Body of pancreas (tissue), 4 donors: ENCODE measurements around the gene MAP3K2.

ENCODE experiments used
- POLR2A ChIP-seq, 3 donors: fragments of 450-650 bp; IDR thresholded peaks; one replicate each; pipeline ENCODE4 v1.6.1; 2016; ENCODE audit warnings: antibody characterized with exemption in 3 of 3, mild to moderate bottlenecking in 2 of 3
- TF ChIP-seq, protein P1 (sequence below), 7 experiments: fragments of 450-650 bp in 4 of 7; fragments of 200-600 bp in 3 of 7; sonication (generic) in 3 of 7; IDR thresholded peaks; one replicate each; pipeline ENCODE4 v1.5.1; 2016 to 2019; ENCODE audit warnings: antibody characterized with exemption in 7 of 7

DNA sequence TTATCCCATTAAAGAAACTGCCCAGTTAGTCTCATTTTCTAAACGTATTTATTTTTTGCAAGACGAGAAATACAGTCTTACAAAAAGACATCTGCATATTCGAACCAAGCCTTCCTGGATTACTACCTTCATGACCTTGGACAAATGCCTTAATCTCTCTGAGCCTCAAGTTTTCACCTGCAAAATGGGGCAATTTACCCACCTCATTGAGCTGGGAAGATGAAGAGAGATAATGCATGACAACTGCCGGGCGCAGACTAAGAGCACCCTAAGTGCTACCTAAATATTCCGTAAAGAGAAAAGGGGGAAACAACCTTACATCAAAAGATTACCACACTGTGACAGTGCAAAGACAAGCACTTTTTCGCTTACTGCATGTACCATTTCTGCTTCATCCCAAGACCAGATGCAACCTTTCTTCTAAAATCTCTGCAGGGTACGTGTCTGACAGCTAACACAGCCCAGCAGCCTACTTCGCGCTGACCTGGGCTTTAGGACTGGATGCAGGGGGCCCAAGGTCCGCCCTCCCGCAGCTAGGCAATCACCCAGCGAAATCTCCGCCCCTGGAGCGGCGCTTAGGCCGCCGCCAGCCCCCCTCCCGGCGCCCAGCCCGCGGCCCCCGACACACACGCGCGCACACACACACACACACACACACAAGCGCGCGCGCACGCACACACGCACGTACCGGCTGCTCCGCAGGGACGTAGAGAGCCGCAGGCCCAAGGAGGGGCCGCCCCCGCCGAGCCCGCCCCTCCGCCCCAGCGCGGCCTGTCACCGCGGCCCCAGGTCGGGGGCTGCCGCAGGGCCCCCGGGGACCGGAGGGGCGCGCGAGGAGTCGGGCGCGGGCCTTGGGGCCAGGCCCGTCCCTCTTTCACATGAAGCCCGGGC lies 766 bp downstream of the MAP3K2 start:
- TF ChIP-seq, protein P1, sequence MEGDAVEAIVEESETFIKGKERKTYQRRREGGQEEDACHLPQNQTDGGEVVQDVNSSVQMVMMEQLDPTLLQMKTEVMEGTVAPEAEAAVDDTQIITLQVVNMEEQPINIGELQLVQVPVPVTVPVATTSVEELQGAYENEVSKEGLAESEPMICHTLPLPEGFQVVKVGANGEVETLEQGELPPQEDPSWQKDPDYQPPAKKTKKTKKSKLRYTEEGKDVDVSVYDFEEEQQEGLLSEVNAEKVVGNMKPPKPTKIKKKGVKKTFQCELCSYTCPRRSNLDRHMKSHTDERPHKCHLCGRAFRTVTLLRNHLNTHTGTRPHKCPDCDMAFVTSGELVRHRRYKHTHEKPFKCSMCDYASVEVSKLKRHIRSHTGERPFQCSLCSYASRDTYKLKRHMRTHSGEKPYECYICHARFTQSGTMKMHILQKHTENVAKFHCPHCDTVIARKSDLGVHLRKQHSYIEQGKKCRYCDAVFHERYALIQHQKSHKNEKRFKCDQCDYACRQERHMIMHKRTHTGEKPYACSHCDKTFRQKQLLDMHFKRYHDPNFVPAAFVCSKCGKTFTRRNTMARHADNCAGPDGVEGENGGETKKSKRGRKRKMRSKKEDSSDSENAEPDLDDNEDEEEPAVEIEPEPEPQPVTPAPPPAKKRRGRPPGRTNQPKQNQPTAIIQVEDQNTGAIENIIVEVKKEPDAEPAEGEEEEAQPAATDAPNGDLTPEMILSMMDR (IDR thresholded peaks at IDR 0.05): no peak
- TF ChIP-seq POLR2A (IDR thresholded peaks at IDR 0.05): no peak
